ENCODE data around the gene DOK7.

The DOK7 gene

GRCh38 chr4:3500634-3501101, 37.6 kb downstream of the DOK7 start:
- Histone ChIP-seq H3K4me3 (ENCODE audit: low read depth in 1 of 2, low read length in 2 of 2) (no peak overlapping the region), H3K9ac (ENCODE audit: low read depth, low read length) (no peak overlapping the region), H3K9me3 (ENCODE audit: insufficient read depth, low read length, severe bottlenecking) (no peaks in the 10 kb centered on the region)

DNA sequence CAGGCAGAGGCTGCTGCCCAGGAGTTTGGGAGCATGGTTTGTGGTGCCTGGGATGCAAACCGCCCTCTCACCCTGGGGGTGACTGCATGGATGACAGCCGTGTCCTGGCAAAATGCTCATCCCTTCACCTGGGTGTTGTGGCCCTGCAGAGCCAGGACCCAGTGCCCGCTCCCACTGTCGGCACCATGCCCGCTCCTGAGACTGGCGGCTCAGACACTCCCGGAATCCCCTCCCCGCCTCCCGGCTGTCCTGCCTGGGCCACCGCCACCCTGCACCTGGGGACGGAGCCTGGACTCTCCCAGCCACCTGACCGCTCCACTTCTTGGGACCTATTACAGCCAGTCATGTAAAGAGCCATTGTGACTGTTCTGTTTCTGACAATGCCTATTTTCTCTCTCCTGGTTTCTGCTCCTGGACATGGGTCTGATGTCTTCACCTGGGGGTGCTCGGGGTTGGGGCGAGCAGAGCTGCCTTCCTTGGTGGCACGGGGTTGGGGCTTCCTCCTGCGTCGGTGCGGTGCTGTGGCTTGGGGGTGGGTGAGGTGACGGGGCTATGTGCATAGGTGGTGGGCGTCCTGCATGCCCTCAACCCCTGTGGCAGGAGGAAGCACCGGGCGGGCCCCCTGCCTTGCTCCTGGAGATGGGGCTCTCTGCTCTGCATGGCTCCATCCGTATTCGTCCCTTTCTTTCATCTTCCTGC, 38.2 kb downstream of the DOK7 start:
- no peak overlapping the region for H3K9ac ChIP-seq (ENCODE audit: low read depth, low read length)
- H3K27ac ChIP-seq (ENCODE audit: low read length), result no peak overlapping the region
- peaks cover 79% of the 10 kb centered on the region for H4K20me1 ChIP-seq (ENCODE audit: insufficient read depth, low read length)
- no peaks in the 10 kb centered on the region for H3K27me3 ChIP-seq (ENCODE audit: insufficient read depth, low read length, poor library complexity)
- no peaks in the 10 kb centered on the region for H3K9me3 ChIP-seq (ENCODE audit: insufficient read depth, low read length, severe bottlenecking)
- peaks cover 9% of the 10 kb centered on the region; the same call in 1 of the 2 replicates for H3K79me2 ChIP-seq (ENCODE audit: insufficient read depth, low read length)
- DNase-seq (no peak), ATAC-seq (ENCODE audit: insufficient read depth, low read depth) (no peak)
- no peak overlapping the region for H3K4me3 ChIP-seq (ENCODE audit: low read depth in 1 of 2, low read length in 2 of 2)
- H3K4me1 ChIP-seq (ENCODE audit: insufficient read depth, low read length), result no peaks in the 10 kb centered on the region
- TF ChIP-seq, protein P1, sequence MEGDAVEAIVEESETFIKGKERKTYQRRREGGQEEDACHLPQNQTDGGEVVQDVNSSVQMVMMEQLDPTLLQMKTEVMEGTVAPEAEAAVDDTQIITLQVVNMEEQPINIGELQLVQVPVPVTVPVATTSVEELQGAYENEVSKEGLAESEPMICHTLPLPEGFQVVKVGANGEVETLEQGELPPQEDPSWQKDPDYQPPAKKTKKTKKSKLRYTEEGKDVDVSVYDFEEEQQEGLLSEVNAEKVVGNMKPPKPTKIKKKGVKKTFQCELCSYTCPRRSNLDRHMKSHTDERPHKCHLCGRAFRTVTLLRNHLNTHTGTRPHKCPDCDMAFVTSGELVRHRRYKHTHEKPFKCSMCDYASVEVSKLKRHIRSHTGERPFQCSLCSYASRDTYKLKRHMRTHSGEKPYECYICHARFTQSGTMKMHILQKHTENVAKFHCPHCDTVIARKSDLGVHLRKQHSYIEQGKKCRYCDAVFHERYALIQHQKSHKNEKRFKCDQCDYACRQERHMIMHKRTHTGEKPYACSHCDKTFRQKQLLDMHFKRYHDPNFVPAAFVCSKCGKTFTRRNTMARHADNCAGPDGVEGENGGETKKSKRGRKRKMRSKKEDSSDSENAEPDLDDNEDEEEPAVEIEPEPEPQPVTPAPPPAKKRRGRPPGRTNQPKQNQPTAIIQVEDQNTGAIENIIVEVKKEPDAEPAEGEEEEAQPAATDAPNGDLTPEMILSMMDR (IDR thresholded peaks at IDR 0.05; ENCODE audit: borderline replicate concordance, extremely low read depth, low read length, poor library complexity, severe bottlenecking), result no peak
- peaks cover 42% of the 10 kb centered on the region for H3K36me3 ChIP-seq (ENCODE audit: insufficient read depth, low read length)
- no peak overlapping the region for H3K4me2 ChIP-seq (ENCODE audit: insufficient read depth, low read length)
- no peak overlapping the region for H2AFZ ChIP-seq (ENCODE audit: low read depth, low read length)

More at GRCh38 chr4:3500634-3501101, 37.6 kb downstream of the DOK7 start:
- no peak for TF ChIP-seq EZH2 (IDR thresholded peaks at IDR 0.05; ENCODE audit: borderline replicate concordance, low read depth, low read length, severe bottlenecking)
- TF ChIP-seq, protein P1 (IDR thresholded peaks at IDR 0.05; ENCODE audit: borderline replicate concordance, extremely low read depth, low read length, poor library complexity, severe bottlenecking), result no peak
- Histone ChIP-seq H3K4me2 (ENCODE audit: insufficient read depth, low read length) (no peak overlapping the region), H3K4me1 (ENCODE audit: insufficient read depth, low read length) (no peaks in the 10 kb centered on the region), H2AFZ (ENCODE audit: low read depth, low read length) (no peak overlapping the region), H3K36me3 (ENCODE audit: insufficient read depth, low read length) (peaks cover 40% of the 10 kb centered on the region), H3K79me2 (ENCODE audit: insufficient read depth, low read length) (peaks cover 8% of the 10 kb centered on the region; the same call in 1 of the 2 replicates), H3K27me3 (ENCODE audit: insufficient read depth, low read length, poor library complexity) (no peaks in the 10 kb centered on the region), H3K27ac (ENCODE audit: low read length) (no peak overlapping the region), H4K20me1 (ENCODE audit: insufficient read depth, low read length) (peaks cover 80% of the 10 kb centered on the region)
- DNase-seq, result no peak
- ATAC-seq (ENCODE audit: insufficient read depth, low read depth), result no peak

GRCh38 chr4:3501825-3502425, 38.8 kb downstream of the DOK7 start:
- Histone ChIP-seq H3K27me3 (ENCODE audit: insufficient read depth, low read length, poor library complexity) (no peaks in the 10 kb centered on the region), H3K4me3 (ENCODE audit: low read depth in 1 of 2, low read length in 2 of 2) (no peak overlapping the region), H3K9me3 (ENCODE audit: insufficient read depth, low read length, severe bottlenecking) (no peaks in the 10 kb centered on the region), H2AFZ (ENCODE audit: low read depth, low read length) (no peak overlapping the region), H3K27ac (ENCODE audit: low read length) (no peak overlapping the region), H3K36me3 (ENCODE audit: insufficient read depth, low read length) (peaks cover 42% of the 10 kb centered on the region), H4K20me1 (ENCODE audit: insufficient read depth, low read length) (peaks cover 74% of the 10 kb centered on the region), H3K9ac (ENCODE audit: low read depth, low read length) (no peak overlapping the region), H3K4me2 (ENCODE audit: insufficient read depth, low read length) (no peak overlapping the region), H3K79me2 (ENCODE audit: insufficient read depth, low read length) (peaks cover 9% of the 10 kb centered on the region; the same call in 1 of the 2 replicates), H3K4me1 (ENCODE audit: insufficient read depth, low read length) (no peaks in the 10 kb centered on the region)
- TF ChIP-seq, protein P1 (IDR thresholded peaks at IDR 0.05; ENCODE audit: borderline replicate concordance, extremely low read depth, low read length, poor library complexity, severe bottlenecking), result no peak
- TF ChIP-seq EZH2 (IDR thresholded peaks at IDR 0.05; ENCODE audit: borderline replicate concordance, low read depth, low read length, severe bottlenecking), result no peak
- DNase-seq (no peak), ATAC-seq (ENCODE audit: insufficient read depth, low read depth) (no peak)
